ENCODE results near the gene COX14. TPM values are rescaled to one million over a fixed set of nuclear protein-coding genes. Genes with fewer than 3 reads are reported as not detected.
A peak's percentile ranks its signal among the peaks of the same experiment; 100 is the strongest.

COX14 gene
- polyA plus RNA-seq, 3 donors: 63.8 to 257 (median 231) TPM

GRCh38 chr12:50156641-50157040 is 44.6 kb downstream of the COX14 start:
- H3K9me3 ChIP-seq (replicated peaks in 1 of 2; ENCODE audit: control insufficient read depth in 1 of 2, insufficient read depth in 1 of 2, low read length in 2 of 2): no peaks in the 10 kb centered on the region
- no peaks in the 10 kb centered on the region for H3K27me3 ChIP-seq (ENCODE audit: control insufficient read depth in 2 of 2, insufficient read depth in 2 of 2, low read length in 2 of 2)
- peaks cover 38% of the 10 kb centered on the region for H4K20me1 ChIP-seq (ENCODE audit: insufficient read depth, low read length)
- peaks cover 12% of the 10 kb centered on the region in 2 donors for H3K36me3 Mint-ChIP-seq
- peaks cover 0 to 2% (median 0%) of the 10 kb centered on the region in 7 donors for H3K9me3 Mint-ChIP-seq
- no peak overlapping the region for H3K4me3 ChIP-seq (replicated peaks in 1 of 3; ENCODE audit: low read depth in 2 of 3, low read length in 3 of 3)
- H3K79me2 ChIP-seq (ENCODE audit: insufficient read depth, low read length): peaks cover 74% of the 10 kb centered on the region
- H3K4me2 ChIP-seq (replicated peaks; ENCODE audit: extremely low read depth, low read length, poor library complexity, severe bottlenecking): no peak overlapping the region
- TF ChIP-seq CTCF (IDR thresholded peaks at IDR 0.05): no peak
- H3K36me3 ChIP-seq (replicated peaks in 1 of 2; ENCODE audit: control insufficient read depth in 1 of 2, insufficient read depth in 2 of 2, low read length in 2 of 2): peaks cover 8 to 12% of the 10 kb centered on the region in 2 donors
- no peak for DNase-seq
- peak overlapping the region in 2 of 7 donors; percentile 32 to 38 for H3K27ac Mint-ChIP-seq
- no peak overlapping the region for H3K9ac ChIP-seq (ENCODE audit: insufficient read depth, low read length, poor library complexity, severe bottlenecking)
- no peak overlapping the region for H3K4me3 Mint-ChIP-seq
- H3K4me1 Mint-ChIP-seq: peaks cover 3% of the 10 kb centered on the region
- H3K27ac ChIP-seq (ENCODE audit: low read depth in 1 of 2, low read length in 2 of 2): no peak overlapping the region
- no peaks in the 10 kb centered on the region for H3K27me3 Mint-ChIP-seq (ENCODE audit: low read depth in 3 of 3)
- H2AFZ ChIP-seq (ENCODE audit: insufficient read depth, low read depth, low read length, poor library complexity, severe bottlenecking): no peak overlapping the region
- intact Hi-C loops (cut with micrococcal nuclease): no loop called here
- no peaks in the 10 kb centered on the region for H3K4me1 ChIP-seq (ENCODE audit: control insufficient read depth in 1 of 2, insufficient read depth in 2 of 2, low read length in 2 of 2)

- peaks cover 74% of the 10 kb centered on the region for H3K79me2 ChIP-seq (ENCODE audit: insufficient read depth, low read length)
- H3K9me3 ChIP-seq (replicated peaks in 1 of 2; ENCODE audit: control insufficient read depth in 1 of 2, insufficient read depth in 1 of 2, low read length in 2 of 2): no peaks in the 10 kb centered on the region
- peaks cover 8 to 12% of the 10 kb centered on the region in 2 donors for H3K36me3 ChIP-seq (replicated peaks in 1 of 2; ENCODE audit: control insufficient read depth in 1 of 2, insufficient read depth in 2 of 2, low read length in 2 of 2)
- DNase-seq: no peak
- H3K36me3 Mint-ChIP-seq: peaks cover 9 to 12% of the 10 kb centered on the region in 2 donors
- H3K27me3 ChIP-seq (ENCODE audit: control insufficient read depth in 2 of 2, insufficient read depth in 2 of 2, low read length in 2 of 2): no peaks in the 10 kb centered on the region
- WGBS (ENCODE audit: insufficient coverage): no CpG with 5 or more reads among the region's 2 CpGs
- TF ChIP-seq CTCF (IDR thresholded peaks at IDR 0.05): no peak
- H3K27ac Mint-ChIP-seq: peak overlapping the region in 2 of 7 donors; percentile 15 to 63
- peaks cover 0 to 2% (median 0%) of the 10 kb centered on the region in 7 donors for H3K9me3 Mint-ChIP-seq
- H3K27me3 Mint-ChIP-seq (ENCODE audit: low read depth in 3 of 3): no peaks in the 10 kb centered on the region
- no peak overlapping the region for H2AFZ ChIP-seq (ENCODE audit: insufficient read depth, low read depth, low read length, poor library complexity, severe bottlenecking)
- H3K27ac ChIP-seq (ENCODE audit: low read depth in 1 of 2, low read length in 2 of 2): no peak overlapping the region
- H4K20me1 ChIP-seq (ENCODE audit: insufficient read depth, low read length): peaks cover 34% of the 10 kb centered on the region
- H3K9ac ChIP-seq (ENCODE audit: insufficient read depth, low read length, poor library complexity, severe bottlenecking): no peak overlapping the region
- H3K4me1 Mint-ChIP-seq: peaks cover 5% of the 10 kb centered on the region
- no peak overlapping the region for H3K4me3 Mint-ChIP-seq
- no peak overlapping the region for H3K4me2 ChIP-seq (replicated peaks; ENCODE audit: extremely low read depth, low read length, poor library complexity, severe bottlenecking)
- no peak overlapping the region for H3K4me3 ChIP-seq (replicated peaks in 1 of 3; ENCODE audit: low read depth in 2 of 3, low read length in 3 of 3)
- H3K4me1 ChIP-seq (ENCODE audit: control insufficient read depth in 1 of 2, insufficient read depth in 2 of 2, low read length in 2 of 2): no peaks in the 10 kb centered on the region
- intact Hi-C loops (cut with micrococcal nuclease): no loop called here
Observed at GRCh38 chr12:50157259-50157658, 45.2 kb downstream of the COX14 start.
